Measurements from ENCODE around the gene CRIP2. TPM values are rescaled to one million over a fixed set of nuclear protein-coding genes. Genes with fewer than 3 reads are reported as not detected.

Gene CRIP2
- total RNA-seq, 6 experiments from 2014 or later: 6.9 to 22.4 (median 21.0) TPM

- no peak for DNase-seq
- Mint-ChIP-seq H3K4me3 (no peak overlapping the region), H3K27me3 (ENCODE audit: insufficient read depth) (no peaks in the 10 kb centered on the region; the same call in none of the 2 replicates), H3K4me1 (ENCODE audit: low read depth) (no peaks in the 10 kb centered on the region), H3K9me3 (no peaks in the 10 kb centered on the region), H3K27ac (no peak overlapping the region), H3K36me3 (ENCODE audit: low read depth) (no peaks in the 10 kb centered on the region)
- no peak for TF ChIP-seq CTCF (IDR thresholded peaks at IDR 0.05)
These were observed 34.7 kb upstream of the CRIP2 start for GRCh38 chr14:105439710-105440553.

GRCh38 chr14:105440554-105440900 lies 34.1 kb upstream of the CRIP2 start:
- DNase-seq: no peak
- Mint-ChIP-seq H3K4me3 (no peak overlapping the region), H3K27ac (no peak overlapping the region), H3K36me3 (ENCODE audit: low read depth) (no peaks in the 10 kb centered on the region), H3K27me3 (ENCODE audit: insufficient read depth) (no peaks in the 10 kb centered on the region; the same call in none of the 2 replicates), H3K9me3 (no peaks in the 10 kb centered on the region), H3K4me1 (ENCODE audit: low read depth) (no peaks in the 10 kb centered on the region)
- TF ChIP-seq CTCF (IDR thresholded peaks at IDR 0.05): no peak

DNA sequence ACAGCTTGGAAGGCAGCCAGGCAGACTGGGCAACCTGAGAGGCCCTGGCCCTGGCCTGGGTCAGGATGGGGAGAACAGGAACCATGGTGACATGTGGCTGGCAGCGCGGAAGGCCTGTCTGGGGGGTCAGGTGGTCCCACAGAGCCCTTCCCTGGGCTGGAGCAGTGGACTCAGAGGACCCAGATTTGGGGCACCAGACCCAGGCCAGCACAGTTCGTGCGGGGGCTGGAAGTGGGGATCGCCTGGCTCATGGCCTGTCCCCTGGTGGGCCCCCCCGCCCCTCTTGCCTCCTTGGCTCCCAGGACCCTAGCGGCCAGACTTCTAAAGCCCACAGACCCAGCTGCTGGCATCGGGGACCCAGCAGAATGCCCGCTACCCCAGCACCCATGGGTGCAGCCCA lies 33.6 kb upstream of the CRIP2 start:
- no peak for DNase-seq
- H3K9me3 Mint-ChIP-seq: no peaks in the 10 kb centered on the region
- no peaks in the 10 kb centered on the region; the same call in none of the 2 replicates for H3K27me3 Mint-ChIP-seq (ENCODE audit: insufficient read depth)
- no peak overlapping the region for H3K4me3 Mint-ChIP-seq
- TF ChIP-seq CTCF (IDR thresholded peaks at IDR 0.05): no peak
- no peaks in the 10 kb centered on the region for H3K36me3 Mint-ChIP-seq (ENCODE audit: low read depth)
- H3K4me1 Mint-ChIP-seq (ENCODE audit: low read depth): no peaks in the 10 kb centered on the region
- H3K27ac Mint-ChIP-seq: no peak overlapping the region

DNA sequence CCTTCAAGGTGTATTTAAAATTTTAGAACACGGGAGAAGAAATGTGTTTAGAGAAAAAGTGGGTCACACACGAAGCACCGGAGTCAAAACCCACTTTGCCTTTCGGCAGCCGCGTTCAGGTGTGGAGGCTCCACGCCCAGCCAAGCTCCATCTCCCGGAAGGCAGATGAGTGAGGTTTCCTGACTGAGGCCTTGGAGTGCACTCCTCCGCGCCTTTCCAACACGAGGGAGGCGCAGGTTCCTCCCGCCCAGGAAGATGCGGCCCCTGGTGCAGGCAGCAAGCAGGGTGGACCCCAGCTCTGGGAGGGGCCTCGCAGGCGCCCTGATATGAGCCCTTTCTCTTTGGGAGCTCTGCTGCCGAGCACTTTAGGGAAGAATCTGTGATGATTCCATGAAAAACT lies 32.5 kb upstream of the CRIP2 start:
- no peak overlapping the region for H3K4me3 Mint-ChIP-seq
- no peak for TF ChIP-seq CTCF (IDR thresholded peaks at IDR 0.05)

GRCh38 chr14:105442834-105443233 lies 31.8 kb upstream of the CRIP2 start:
- no peak overlapping the region for H3K4me3 Mint-ChIP-seq
- peaks cover 2% of the 10 kb centered on the region for H3K27me3 Mint-ChIP-seq (ENCODE audit: insufficient read depth)
- TF ChIP-seq CTCF (IDR thresholded peaks at IDR 0.05): no peak
- H3K9me3 Mint-ChIP-seq: no peaks in the 10 kb centered on the region
- no peak overlapping the region for H3K27ac Mint-ChIP-seq
- no peak for DNase-seq
- H3K4me1 Mint-ChIP-seq (ENCODE audit: low read depth): no peaks in the 10 kb centered on the region
- no peaks in the 10 kb centered on the region for H3K36me3 Mint-ChIP-seq (ENCODE audit: low read depth)

More for the DNA sequence above, 32.5 kb upstream of the CRIP2 start:
- Mint-ChIP-seq H3K27ac (no peak overlapping the region), H3K4me1 (ENCODE audit: low read depth) (no peaks in the 10 kb centered on the region), H3K27me3 (ENCODE audit: insufficient read depth) (peaks cover 1% of the 10 kb centered on the region), H3K9me3 (no peaks in the 10 kb centered on the region), H3K36me3 (ENCODE audit: low read depth) (no peaks in the 10 kb centered on the region)
- DNase-seq: no peak

All from HFFc6 (cell line).